HEK293 (cell line): ENCODE results near the gene RIN2.

ENCODE experiments used
- CTCF ChIA-PET: fragments of 350-600 bp; formaldehyde crosslinking; extraction: SDS; loops from one replicate; lab custom pipeline; 2021; ENCODE audit warnings: antibody characterized with exemption; lab: Yijun Ruan, JAX
- POLR2A ChIA-PET: fragments of 300-600 bp; formaldehyde crosslinking; extraction: SDS; loops from one replicate; lab custom pipeline; 2020; ENCODE audit warnings: antibody characterized with exemption, inconsistent platforms; lab: Yijun Ruan, JAX
- H3K27ac ChIP-seq: fragments of 200-500 bp; sonication (Bioruptor generic); 2 replicates; pipeline ENCODE4 v1.5.1; 2014; ENCODE audit warnings: low read depth, low read length, control low read depth, inconsistent platforms; ENCODE audit errors: extremely low read depth
- H3K36me3 ChIP-seq, 2 experiments: fragments of 200-500 bp in 1 of 2; sonication (Bioruptor generic) in 1 of 2; 1 replicate in 1 of 2; 2 replicates in 1 of 2; pipeline ENCODE4 v1.5.1; 2014 to 2017; ENCODE audit warnings: inconsistent platforms in 2 of 2, low read length in 2 of 2; ENCODE audit not compliant: control insufficient read depth in 2 of 2, insufficient read depth in 1 of 2
- H3K4me1 ChIP-seq: fragments of 200-500 bp; sonication (Bioruptor generic); 2 replicates; pipeline ENCODE4 v1.5.1; 2014; ENCODE audit warnings: mild to moderate bottlenecking, low read length, inconsistent platforms; ENCODE audit not compliant: control insufficient read depth, insufficient read depth
- H3K4me3 ChIP-seq: 2 replicates; pipeline ENCODE4 v1.5.1; 2011; ENCODE audit warnings: low read depth, mild to moderate bottlenecking, control low read depth, low read length, moderate library complexity
- H3K9me3 ChIP-seq: fragments of 200-500 bp; sonication (Bioruptor generic); 2 replicates; pipeline ENCODE4 v1.5.1; 2014; ENCODE audit warnings: low read depth, low read length, inconsistent platforms; ENCODE audit not compliant: control insufficient read depth, insufficient read depth
- BCL11B ChIP-seq: fragments of 450-650 bp; formaldehyde crosslinking; IDR thresholded peaks from 2 replicates; pipeline ENCODE4 v1.5.1; 2016; ENCODE audit warnings: low read depth, missing biosample characterization, missing genetic modification characterization
- KLF16 ChIP-seq: fragments of 450-650 bp; formaldehyde crosslinking; IDR thresholded peaks from 2 replicates; pipeline ENCODE4 v1.5.1; 2017; ENCODE audit warnings: missing biosample characterization, missing genetic modification characterization
- KLF9 ChIP-seq: fragments of 450-650 bp; formaldehyde crosslinking; IDR thresholded peaks from 2 replicates; pipeline ENCODE4 v1.5.1; 2016; ENCODE audit warnings: missing biosample characterization, missing genetic modification characterization, low read depth
- PRDM2 ChIP-seq: fragments of 450-650 bp; formaldehyde crosslinking; IDR thresholded peaks from 2 replicates; pipeline ENCODE4 v1.5.1; 2016; ENCODE audit warnings: missing biosample characterization, missing genetic modification characterization, borderline replicate concordance
- PRDM4 ChIP-seq: fragments of 450-650 bp; formaldehyde crosslinking; IDR thresholded peaks from 2 replicates; pipeline ENCODE4 v1.5.1; 2017; ENCODE audit warnings: missing biosample characterization, missing genetic modification characterization
- SP7 ChIP-seq: fragments of 450-650 bp; formaldehyde crosslinking; IDR thresholded peaks from 2 replicates; pipeline ENCODE4 v1.5.1; 2016; ENCODE audit warnings: missing biosample characterization, missing genetic modification characterization
- WT1 ChIP-seq: fragments of 450-650 bp; formaldehyde crosslinking; IDR thresholded peaks from 2 replicates; pipeline ENCODE4 v1.5.1; 2016; ENCODE audit warnings: missing biosample characterization, missing genetic modification characterization
- ZBTB8A ChIP-seq: fragments of 450-650 bp; formaldehyde crosslinking; IDR thresholded peaks from 2 replicates; pipeline ENCODE4 v1.5.1; 2016; ENCODE audit warnings: missing biosample characterization, missing genetic modification characterization
- ZNF26 ChIP-seq: fragments of 450-650 bp; formaldehyde crosslinking; IDR thresholded peaks from 2 replicates; pipeline ENCODE4 v1.5.1; 2016; ENCODE audit warnings: missing biosample characterization, missing genetic modification characterization
- ZNF266 ChIP-seq: fragments of 450-650 bp; formaldehyde crosslinking; IDR thresholded peaks from 2 replicates; pipeline ENCODE4 v1.5.1; 2016; ENCODE audit warnings: missing biosample characterization, missing genetic modification characterization, low read depth
- ZNF366 ChIP-seq: fragments of 450-650 bp; formaldehyde crosslinking; conservative IDR thresholded peaks from 2 replicates; pipeline ENCODE4 v1.5.1; 2016; ENCODE audit warnings: missing biosample characterization, missing genetic modification characterization
- ZNF391 ChIP-seq: fragments of 450-650 bp; formaldehyde crosslinking; IDR thresholded peaks from 2 replicates; pipeline ENCODE4 v1.5.1; 2016; ENCODE audit warnings: low read depth, missing biosample characterization, missing genetic modification characterization, borderline replicate concordance
- ZNF416 ChIP-seq: fragments of 450-650 bp; formaldehyde crosslinking; IDR thresholded peaks from 2 replicates; pipeline ENCODE4 v1.5.1; 2016; ENCODE audit warnings: missing biosample characterization, missing genetic modification characterization
- ZNF433 ChIP-seq: fragments of 450-650 bp; formaldehyde crosslinking; IDR thresholded peaks from 2 replicates; pipeline ENCODE4 v1.5.1; 2016; ENCODE audit warnings: missing biosample characterization, missing genetic modification characterization, low read depth
- ZNF530 ChIP-seq: fragments of 450-650 bp; formaldehyde crosslinking; IDR thresholded peaks from 2 replicates; pipeline ENCODE4 v1.5.1; 2016; ENCODE audit warnings: low read depth, missing biosample characterization, missing genetic modification characterization
- ZNF548 ChIP-seq: fragments of 450-650 bp; formaldehyde crosslinking; IDR thresholded peaks from 2 replicates; pipeline ENCODE4 v1.5.1; 2016; ENCODE audit warnings: missing biosample characterization, missing genetic modification characterization
- ZNF660 ChIP-seq: fragments of 450-650 bp; IDR thresholded peaks from 2 replicates; pipeline ENCODE4 v1.5.1; 2018; ENCODE audit warnings: missing biosample characterization, mild to moderate bottlenecking, missing genetic modification characterization
- ZNF76 ChIP-seq: fragments of 450-650 bp; formaldehyde crosslinking; IDR thresholded peaks from 2 replicates; pipeline ENCODE4; 2016; ENCODE audit warnings: low read depth, missing biosample characterization, missing genetic modification characterization, borderline replicate concordance
- TF ChIP-seq, protein P1 (sequence below): fragments of 450-650 bp; formaldehyde crosslinking; IDR thresholded peaks from 2 replicates; pipeline ENCODE4 v1.5.1; 2016; ENCODE audit warnings: missing biosample characterization, missing genetic modification characterization

RIN2 gene

DNA sequence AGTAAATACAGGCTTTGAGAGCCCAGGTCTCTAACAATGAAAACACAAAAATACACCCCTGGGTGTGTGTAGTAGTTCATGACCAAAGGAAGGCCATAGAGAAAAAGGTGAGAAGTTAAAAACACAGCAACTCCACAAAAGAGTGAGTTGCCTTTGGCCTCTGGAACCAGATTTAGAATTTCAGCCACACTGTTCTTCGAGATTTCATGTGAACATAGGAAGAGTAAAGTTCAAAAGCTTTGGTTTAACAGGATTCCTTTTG lies 43.5 kb upstream of the RIN2 start (continued):
- no peak for TF ChIP-seq PRDM2 (tag by site-specific recombination)

- H3K4me1 ChIP-seq, result peaks cover 3% of the 10 kb centered on the region; the same call in 1 of the 2 replicates
- no peak overlapping the region for H3K27ac ChIP-seq
- CTCF ChIA-PET, result no interaction called here
- H3K9me3 ChIP-seq, result no peaks in the 10 kb centered on the region
- TF ChIP-seq SP7 (tag by site-specific recombination), result no peak
- TF ChIP-seq ZNF416, result no peak
- no peak for TF ChIP-seq ZBTB8A (tag by site-specific recombination)
- TF ChIP-seq WT1, result no peak
- no peak for TF ChIP-seq ZNF26 (tag by site-specific recombination)
- no peak for TF ChIP-seq PRDM4
- TF ChIP-seq ZNF76, result no peak
- no peak for TF ChIP-seq ZNF548 (tag by site-specific recombination)
- no peak for TF ChIP-seq KLF9 (tag by site-specific recombination)
- TF ChIP-seq ZNF433 (tag by site-specific recombination), result no peak
- TF ChIP-seq, protein P1, sequence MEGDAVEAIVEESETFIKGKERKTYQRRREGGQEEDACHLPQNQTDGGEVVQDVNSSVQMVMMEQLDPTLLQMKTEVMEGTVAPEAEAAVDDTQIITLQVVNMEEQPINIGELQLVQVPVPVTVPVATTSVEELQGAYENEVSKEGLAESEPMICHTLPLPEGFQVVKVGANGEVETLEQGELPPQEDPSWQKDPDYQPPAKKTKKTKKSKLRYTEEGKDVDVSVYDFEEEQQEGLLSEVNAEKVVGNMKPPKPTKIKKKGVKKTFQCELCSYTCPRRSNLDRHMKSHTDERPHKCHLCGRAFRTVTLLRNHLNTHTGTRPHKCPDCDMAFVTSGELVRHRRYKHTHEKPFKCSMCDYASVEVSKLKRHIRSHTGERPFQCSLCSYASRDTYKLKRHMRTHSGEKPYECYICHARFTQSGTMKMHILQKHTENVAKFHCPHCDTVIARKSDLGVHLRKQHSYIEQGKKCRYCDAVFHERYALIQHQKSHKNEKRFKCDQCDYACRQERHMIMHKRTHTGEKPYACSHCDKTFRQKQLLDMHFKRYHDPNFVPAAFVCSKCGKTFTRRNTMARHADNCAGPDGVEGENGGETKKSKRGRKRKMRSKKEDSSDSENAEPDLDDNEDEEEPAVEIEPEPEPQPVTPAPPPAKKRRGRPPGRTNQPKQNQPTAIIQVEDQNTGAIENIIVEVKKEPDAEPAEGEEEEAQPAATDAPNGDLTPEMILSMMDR, result no peak
- no peaks in the 10 kb centered on the region for H3K36me3 ChIP-seq
- no peak overlapping the region for H3K4me3 ChIP-seq
- POLR2A ChIA-PET, result no interaction called here
Observed at GRCh38 chr20:19715986-19716385, 42.1 kb upstream of the RIN2 start.

DNA sequence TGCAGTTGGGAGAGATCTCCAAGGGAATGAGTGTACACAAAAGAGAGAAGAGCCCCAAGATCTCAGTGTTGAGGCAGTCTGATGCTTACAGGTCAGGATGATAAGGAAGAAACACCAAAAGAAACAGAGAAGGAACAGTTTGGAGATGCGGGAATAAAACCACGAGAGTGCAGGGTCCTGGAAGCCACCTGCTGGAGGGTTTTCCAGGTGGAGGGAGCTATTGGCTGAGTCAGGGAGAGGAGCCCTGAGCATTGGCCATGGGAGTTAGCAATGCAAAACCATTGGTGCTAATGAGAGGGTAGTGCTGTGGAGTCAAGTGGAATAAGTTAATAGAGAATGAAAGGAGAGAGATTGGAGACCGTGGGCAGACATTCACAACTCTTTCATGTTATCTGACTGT lies 39.2 kb upstream of the RIN2 start:
- Histone ChIP-seq H3K9me3 (no peaks in the 10 kb centered on the region), H3K4me3 (no peak overlapping the region), H3K27ac (no peak overlapping the region)

More for the DNA sequence above, 39.2 kb upstream of the RIN2 start:
- ChIA-PET POLR2A (no interaction called here), CTCF (no interaction called here)
- no peaks in the 10 kb centered on the region for H3K36me3 ChIP-seq
- TF ChIP-seq ZNF530 (tag by site-specific recombination) (no peak), ZNF660 (tag by site-specific recombination) (no peak), ZNF266 (tag by site-specific recombination) (no peak), ZNF366 (tag by site-specific recombination) (no peak), BCL11B (no peak), KLF16 (tag by site-specific recombination) (no peak), ZNF391 (tag by site-specific recombination) (no peak)
- no peaks in the 10 kb centered on the region for H3K4me1 ChIP-seq
